ENCODE results near the gene MYCN. TPM values are rescaled to one million over a fixed set of nuclear protein-coding genes. Genes with fewer than 3 reads are reported as not detected.

MYCN gene
- total and polyA plus RNA-seq, 2 experiments from 2014 or later = 8.9 to 16.7 TPM

GRCh38 chr2:15895615-15896469, 44.5 kb upstream of the MYCN start:
- no peak for DNase-seq (ENCODE audit: low spot score)
- Histone ChIP-seq H3K27ac (no peak overlapping the region), H3K27me3 (no peaks in the 10 kb centered on the region), H3K9me2 (replicated peaks; ENCODE audit: insufficient read depth) (no peaks in the 10 kb centered on the region), H3K4me1 (ENCODE audit: insufficient read depth) (peaks cover 7% of the 10 kb centered on the region), H3K4me3 (no peak overlapping the region), H3K4me2 (no peak overlapping the region), H3K79me2 (no peaks in the 10 kb centered on the region), H3K36me3 (replicated peaks; ENCODE audit: insufficient read depth, low read depth) (no peaks in the 10 kb centered on the region), H4K20me1 (ENCODE audit: insufficient read depth, poor library complexity, severe bottlenecking) (no peaks in the 10 kb centered on the region), H3K9me3 (ENCODE audit: low read depth) (no peaks in the 10 kb centered on the region), H2AFZ (no peak overlapping the region)
- WGBS (ENCODE audit: low lambda C conversion rate, missing lambda C conversion rate) = 60% methylated on average over 7 of the region's 7 CpGs
- TF ChIP-seq EZH2phosphoT487 (IDR thresholded peaks at IDR 0.05; ENCODE audit: low read depth, severe bottlenecking, unreplicated experiment) = no peak
- no peak for TF ChIP-seq EZH2 (IDR thresholded peaks at IDR 0.05; ENCODE audit: borderline replicate concordance)
- TF ChIP-seq CTCF (IDR thresholded peaks at IDR 0.05; ENCODE audit: poor library complexity) = no peak

GRCh38 chr2:15896859-15897258, 43.5 kb upstream of the MYCN start:
- Histone ChIP-seq H4K20me1 (ENCODE audit: insufficient read depth, poor library complexity, severe bottlenecking) (no peaks in the 10 kb centered on the region), H3K27me3 (no peaks in the 10 kb centered on the region), H3K27ac (no peak overlapping the region), H3K4me1 (ENCODE audit: insufficient read depth) (no peaks in the 10 kb centered on the region), H3K36me3 (replicated peaks; ENCODE audit: insufficient read depth, low read depth) (no peaks in the 10 kb centered on the region), H2AFZ (no peak overlapping the region), H3K79me2 (no peaks in the 10 kb centered on the region), H3K4me3 (no peak overlapping the region), H3K9me2 (replicated peaks; ENCODE audit: insufficient read depth) (no peaks in the 10 kb centered on the region), H3K9me3 (ENCODE audit: low read depth) (no peaks in the 10 kb centered on the region), H3K4me2 (no peak overlapping the region)
- DNase-seq (ENCODE audit: low spot score) = no peak
- no peak for TF ChIP-seq EZH2 (IDR thresholded peaks at IDR 0.05; ENCODE audit: borderline replicate concordance)
- TF ChIP-seq EZH2phosphoT487 (IDR thresholded peaks at IDR 0.05; ENCODE audit: low read depth, severe bottlenecking, unreplicated experiment) = no peak
- TF ChIP-seq CTCF (IDR thresholded peaks at IDR 0.05; ENCODE audit: poor library complexity) = no peak
- 94% methylated on average over 4 of the region's 4 CpGs for WGBS (ENCODE audit: low lambda C conversion rate, missing lambda C conversion rate)

- 91% methylated on average over 4 of the region's 4 CpGs for WGBS (ENCODE audit: low lambda C conversion rate, missing lambda C conversion rate)
- Histone ChIP-seq H4K20me1 (ENCODE audit: insufficient read depth, poor library complexity, severe bottlenecking) (no peaks in the 10 kb centered on the region), H3K4me2 (no peak overlapping the region), H3K79me2 (no peaks in the 10 kb centered on the region), H3K36me3 (replicated peaks; ENCODE audit: insufficient read depth, low read depth) (no peaks in the 10 kb centered on the region), H3K9me2 (replicated peaks; ENCODE audit: insufficient read depth) (no peaks in the 10 kb centered on the region), H3K27ac (no peak overlapping the region), H3K4me3 (no peak overlapping the region), H2AFZ (no peak overlapping the region), H3K4me1 (ENCODE audit: insufficient read depth) (no peaks in the 10 kb centered on the region), H3K9me3 (ENCODE audit: low read depth) (no peaks in the 10 kb centered on the region), H3K27me3 (no peaks in the 10 kb centered on the region)
- TF ChIP-seq EZH2 (IDR thresholded peaks at IDR 0.05; ENCODE audit: borderline replicate concordance) (no peak), CTCF (IDR thresholded peaks at IDR 0.05; ENCODE audit: poor library complexity) (no peak), EZH2phosphoT487 (IDR thresholded peaks at IDR 0.05; ENCODE audit: low read depth, severe bottlenecking, unreplicated experiment) (no peak)
- no peak for DNase-seq (ENCODE audit: low spot score)
Observed at GRCh38 chr2:15897431-15898098, 42.8 kb upstream of the MYCN start.
